Peyer's patch (tissue), 4 donors: ENCODE measurements around the gene CADPS. TPM values are rescaled to one million over a fixed set of nuclear protein-coding genes. Genes with fewer than 3 reads are reported as not detected.

Source experiments
- DNase-seq, 3 donors: peaks; one replicate each; pipeline ENCODE4 v3.0.0-alpha.2; 2017 to 2019
- H3K27ac ChIP-seq, 4 donors: fragments of 200-600 bp; sonication (generic); one replicate each; pipeline ENCODE4 v1.5.1; 2016 to 2019
- H3K27me3 ChIP-seq, 2 donors: fragments of 200-600 bp; sonication (generic); one replicate each; pipeline ENCODE4 v1.5.1; 2019
- H3K36me3 ChIP-seq, 3 donors: fragments of 200-600 bp; sonication (generic); one replicate each; pipeline ENCODE4 v1.5.1; 2016 to 2019
- H3K4me1 ChIP-seq, 4 donors: fragments of 200-600 bp; sonication (generic); one replicate each; pipeline ENCODE4 v1.5.1; 2016 to 2019
- H3K4me3 ChIP-seq, 4 donors: fragments of 200-600 bp; sonication (generic); 1 replicate in 3 of 4; 2 replicates in 1 of 4; pipeline ENCODE4 v1.5.1; 2016 to 2019; ENCODE audit warnings: mild to moderate bottlenecking in 1 of 4
- H3K9me3 ChIP-seq, 4 donors: fragments of 200-600 bp; sonication (generic); one replicate each; pipeline ENCODE4 v1.5.1; 2016 to 2019; ENCODE audit warnings: mild to moderate bottlenecking in 1 of 4
- POLR2A ChIP-seq, 2 donors: fragments of 450-650 bp; IDR thresholded peaks; one replicate each; pipeline ENCODE4 v1.5.1; 2017; ENCODE audit warnings: antibody characterized with exemption in 2 of 2, mild to moderate bottlenecking in 2 of 2, moderate library complexity in 2 of 2
- total RNA-seq, 4 donors: library from RNA; depleted of rRNA; stranded (reverse); fragments of >200 nt; gene quantifications; one replicate each; pipeline ENCODE4 v1.1.0, GENCODE V29; 2016
- TF ChIP-seq, protein P1 (sequence below), 6 experiments: fragments of 450-650 bp in 4 of 6; fragments of 200-600 bp in 2 of 6; sonication (generic) in 1 of 6; IDR thresholded peaks; one replicate each; pipeline ENCODE4 v1.5.1; 2017 to 2019; ENCODE audit warnings: antibody characterized with exemption in 6 of 6, mild to moderate bottlenecking in 3 of 6, moderate library complexity in 1 of 6

The CADPS gene
- total RNA-seq, 4 donors from 2014 or later: 6.4 to 29.7 (median 18.1) TPM

DNA sequence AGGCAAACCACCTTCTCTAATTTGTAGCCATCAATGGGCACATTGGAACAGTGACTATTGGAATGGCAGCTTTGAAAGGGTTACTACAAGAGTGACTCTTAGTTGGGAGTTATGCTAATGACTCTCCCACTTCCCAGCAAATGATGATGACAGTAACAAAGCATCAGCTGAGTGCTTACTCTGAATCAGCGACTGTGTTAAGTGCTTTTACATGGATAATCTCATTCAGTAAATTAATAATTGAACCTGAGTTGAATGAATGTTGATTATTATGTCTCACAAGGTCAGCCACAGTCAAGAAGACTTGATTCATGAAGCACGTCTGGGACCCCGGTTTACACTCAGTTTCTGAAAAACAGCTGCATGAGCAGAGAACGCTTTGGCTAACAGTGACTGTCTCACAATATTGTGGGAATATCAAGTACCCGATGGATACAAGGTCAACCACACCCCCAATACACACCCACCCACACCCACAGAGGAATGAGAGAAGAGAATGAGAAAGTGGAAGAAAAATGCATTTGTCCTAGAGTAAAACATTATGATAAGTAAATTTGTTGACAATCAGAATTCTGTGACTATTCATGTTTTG is 259.9 kb downstream of the CADPS start:
- TF ChIP-seq, protein P1, sequence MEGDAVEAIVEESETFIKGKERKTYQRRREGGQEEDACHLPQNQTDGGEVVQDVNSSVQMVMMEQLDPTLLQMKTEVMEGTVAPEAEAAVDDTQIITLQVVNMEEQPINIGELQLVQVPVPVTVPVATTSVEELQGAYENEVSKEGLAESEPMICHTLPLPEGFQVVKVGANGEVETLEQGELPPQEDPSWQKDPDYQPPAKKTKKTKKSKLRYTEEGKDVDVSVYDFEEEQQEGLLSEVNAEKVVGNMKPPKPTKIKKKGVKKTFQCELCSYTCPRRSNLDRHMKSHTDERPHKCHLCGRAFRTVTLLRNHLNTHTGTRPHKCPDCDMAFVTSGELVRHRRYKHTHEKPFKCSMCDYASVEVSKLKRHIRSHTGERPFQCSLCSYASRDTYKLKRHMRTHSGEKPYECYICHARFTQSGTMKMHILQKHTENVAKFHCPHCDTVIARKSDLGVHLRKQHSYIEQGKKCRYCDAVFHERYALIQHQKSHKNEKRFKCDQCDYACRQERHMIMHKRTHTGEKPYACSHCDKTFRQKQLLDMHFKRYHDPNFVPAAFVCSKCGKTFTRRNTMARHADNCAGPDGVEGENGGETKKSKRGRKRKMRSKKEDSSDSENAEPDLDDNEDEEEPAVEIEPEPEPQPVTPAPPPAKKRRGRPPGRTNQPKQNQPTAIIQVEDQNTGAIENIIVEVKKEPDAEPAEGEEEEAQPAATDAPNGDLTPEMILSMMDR (IDR thresholded peaks at IDR 0.05): no peak
- no peak for TF ChIP-seq POLR2A (IDR thresholded peaks at IDR 0.05)
- Histone ChIP-seq H3K4me3 (no peak overlapping the region), H3K9me3 (no peaks in the 10 kb centered on the region), H3K27me3 (no peaks in the 10 kb centered on the region), H3K4me1 (no peaks in the 10 kb centered on the region), H3K36me3 (no peaks in the 10 kb centered on the region), H3K27ac (no peak overlapping the region)
- no peak for DNase-seq

DNA sequence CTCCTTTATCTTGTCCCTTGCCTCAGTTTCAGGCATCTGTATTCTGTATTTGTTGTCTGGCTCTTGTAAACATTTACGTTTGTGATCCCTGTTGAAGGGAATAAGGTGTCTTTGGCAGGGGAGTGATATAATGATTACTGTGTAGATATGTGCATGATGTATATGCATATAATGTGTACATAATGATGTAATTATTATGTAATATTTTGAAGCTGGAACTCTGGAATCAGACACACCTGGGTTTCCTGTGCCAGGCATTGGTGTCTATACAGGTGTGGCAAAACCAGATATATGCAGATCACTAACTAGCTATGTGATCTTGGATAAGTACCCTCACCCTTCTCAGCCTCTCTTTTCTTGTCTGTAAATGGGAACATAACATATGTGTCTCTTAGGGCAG is 260.7 kb downstream of the CADPS start:
- no peaks in the 10 kb centered on the region for H3K36me3 ChIP-seq
- no peak overlapping the region for H3K4me3 ChIP-seq
- no peak overlapping the region for H3K27ac ChIP-seq
- no peaks in the 10 kb centered on the region for H3K27me3 ChIP-seq
- H3K4me1 ChIP-seq: no peaks in the 10 kb centered on the region
- H3K9me3 ChIP-seq: no peaks in the 10 kb centered on the region
- TF ChIP-seq POLR2A (IDR thresholded peaks at IDR 0.05): no peak
- TF ChIP-seq, protein P1 (IDR thresholded peaks at IDR 0.05): no peak
- DNase-seq: no peak

DNA sequence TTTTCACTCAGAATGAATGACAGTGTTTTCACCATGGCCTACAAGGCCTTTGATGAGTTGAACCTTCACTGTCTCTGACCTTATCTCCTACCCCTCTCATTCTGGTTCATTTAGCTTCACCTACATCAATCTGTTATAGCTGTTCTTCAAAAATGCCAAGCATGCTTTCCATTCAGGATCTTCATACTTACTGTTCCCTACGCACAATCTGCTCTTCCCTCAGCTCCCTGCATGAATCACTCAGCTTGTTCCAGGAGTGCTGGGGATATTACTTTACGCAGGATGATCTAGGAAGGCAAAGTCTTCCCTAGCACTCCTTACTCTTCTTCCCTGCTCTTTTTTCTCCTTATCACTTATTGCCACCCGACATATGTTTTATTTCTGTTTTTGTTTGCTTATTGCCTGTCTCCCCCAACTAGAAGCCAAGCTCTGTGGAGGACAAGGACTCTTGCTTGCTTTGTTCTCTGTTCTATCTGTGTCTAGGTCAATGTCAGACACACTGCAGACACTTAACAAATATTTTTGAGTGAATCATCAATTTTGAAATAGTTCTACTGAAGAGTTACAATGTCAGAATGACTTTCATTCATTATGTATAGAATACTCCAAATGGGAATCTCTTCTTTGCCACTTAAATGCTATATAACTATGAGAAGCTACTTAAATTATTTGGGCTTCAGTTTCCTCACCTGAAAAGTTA is 263.5 kb downstream of the CADPS start:
- Histone ChIP-seq H3K27ac (no peak overlapping the region), H3K4me3 (no peak overlapping the region), H3K9me3 (no peaks in the 10 kb centered on the region), H3K27me3 (no peaks in the 10 kb centered on the region), H3K36me3 (no peaks in the 10 kb centered on the region), H3K4me1 (no peaks in the 10 kb centered on the region)
- TF ChIP-seq, protein P1 (IDR thresholded peaks at IDR 0.05): no peak
- no peak for TF ChIP-seq POLR2A (IDR thresholded peaks at IDR 0.05)
- DNase-seq: no peak

DNA sequence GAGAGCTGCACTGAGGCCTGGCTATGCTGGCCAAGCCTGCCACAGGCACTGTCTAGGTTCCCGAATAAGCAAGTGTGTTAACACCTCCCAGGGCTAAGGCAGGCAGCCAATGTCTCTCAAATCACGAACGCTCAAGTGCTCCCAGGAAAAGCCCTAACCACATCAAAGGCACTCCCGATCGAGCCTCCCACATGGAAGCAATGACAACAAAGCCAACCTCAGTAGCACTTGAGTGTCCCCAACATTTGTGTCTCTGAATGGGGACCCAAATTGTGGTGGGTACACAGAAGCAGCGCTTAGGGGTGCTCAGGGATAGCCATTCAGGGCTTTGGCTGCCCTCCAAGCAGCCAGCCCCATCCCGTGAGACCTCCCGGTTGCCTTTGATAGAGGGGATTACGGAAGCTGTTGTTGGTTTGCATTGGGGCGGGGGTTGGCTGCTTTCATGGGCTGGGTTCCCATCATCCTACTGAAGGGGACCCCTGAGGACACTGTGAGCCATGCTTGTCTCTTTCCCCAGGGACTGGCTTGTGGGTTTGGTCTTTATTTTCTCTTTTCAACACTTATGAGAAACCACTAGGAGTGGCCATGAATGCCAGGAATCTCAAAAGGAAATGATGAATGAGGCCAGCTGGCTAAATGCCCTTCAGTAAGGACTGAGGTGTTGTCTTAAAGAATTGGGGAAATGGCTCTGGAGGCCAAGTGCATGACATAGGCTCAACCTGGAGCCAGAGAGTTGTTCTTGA is 267.8 kb downstream of the CADPS start:
- Histone ChIP-seq H3K27me3 (no peaks in the 10 kb centered on the region), H3K4me1 (no peaks in the 10 kb centered on the region), H3K4me3 (no peak overlapping the region), H3K36me3 (no peaks in the 10 kb centered on the region), H3K9me3 (no peaks in the 10 kb centered on the region), H3K27ac (no peak overlapping the region)
- no peak for DNase-seq
- TF ChIP-seq POLR2A (IDR thresholded peaks at IDR 0.05): no peak
- TF ChIP-seq, protein P1 (IDR thresholded peaks at IDR 0.05): no peak

DNA sequence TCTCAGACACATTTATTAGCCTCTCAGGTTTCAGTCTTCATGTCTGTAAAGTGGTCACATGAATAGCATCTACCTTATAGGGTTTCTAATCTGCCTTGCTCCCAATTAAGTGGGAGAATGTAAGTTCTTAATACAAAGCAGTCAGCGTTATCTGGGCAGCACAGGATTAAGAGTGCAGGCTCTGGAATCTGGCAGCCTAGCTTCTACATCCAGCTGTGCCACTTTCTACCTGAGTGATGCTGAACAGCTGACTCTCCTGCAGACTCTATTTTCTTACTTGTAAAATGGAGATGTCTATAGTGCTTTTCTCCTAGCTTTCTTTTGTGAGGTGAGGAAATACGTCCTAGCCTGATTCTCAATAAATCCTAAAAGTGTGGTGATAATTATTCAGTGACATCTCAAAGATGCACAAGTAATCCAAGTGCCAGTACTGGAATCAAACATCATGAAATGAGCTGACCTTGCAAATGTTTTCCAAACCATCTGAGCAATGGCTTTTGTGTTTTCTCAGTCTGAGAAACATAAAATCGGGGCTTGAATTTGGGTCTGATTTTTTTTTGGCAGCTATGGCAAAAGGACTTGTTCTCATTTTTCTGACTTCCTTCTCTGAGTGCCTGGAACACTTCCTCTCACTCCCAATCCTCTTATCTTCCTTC is 269.7 kb downstream of the CADPS start:
- no peak overlapping the region for H3K4me3 ChIP-seq
- H3K27ac ChIP-seq: no peak overlapping the region
- H3K36me3 ChIP-seq: no peaks in the 10 kb centered on the region
- H3K4me1 ChIP-seq: no peaks in the 10 kb centered on the region
- no peaks in the 10 kb centered on the region for H3K9me3 ChIP-seq
- no peak for DNase-seq
- TF ChIP-seq, protein P1 (IDR thresholded peaks at IDR 0.05): no peak
- TF ChIP-seq POLR2A (IDR thresholded peaks at IDR 0.05): no peak
- no peaks in the 10 kb centered on the region for H3K27me3 ChIP-seq
